BJ (cell line): ENCODE data around the gene IL15RA. TPM values are rescaled to one million over a fixed set of nuclear protein-coding genes. Genes with fewer than 3 reads are reported as not detected.
A peak's percentile ranks its signal among the peaks of the same experiment; 100 is the strongest.

ENCODE experiments used
- CTCF ChIA-PET: fragments of 350-600 bp; formaldehyde crosslinking; extraction: SDS; loops from one replicate; lab custom pipeline; 2021; ENCODE audit warnings: antibody characterized with exemption, inconsistent platforms; lab: Yijun Ruan, JAX
- POLR2A ChIA-PET: fragments of 300-600 bp; sonication (Branson Sonifier 250); formaldehyde crosslinking; extraction: SDS; loops from one replicate; lab custom pipeline; 2021; ENCODE audit warnings: antibody characterized with exemption; lab: Charles Lee
- DNase-seq: peaks from one replicate; pipeline ENCODE4 v3.0.0-alpha.2; 2011; ENCODE audit warnings: low read depth
- H3K27me3 ChIP-seq: 2 replicates; pipeline ENCODE4 v1.6.0; 2011; ENCODE audit warnings: low read length; ENCODE audit not compliant: control insufficient read depth, insufficient read depth
- H3K36me3 ChIP-seq: 2 replicates; pipeline ENCODE4 v1.5.1; 2011; ENCODE audit warnings: low read length; ENCODE audit not compliant: control insufficient read depth, insufficient read depth
- H3K4me3 ChIP-seq: 2 replicates; pipeline ENCODE4 v1.5.1; 2011; ENCODE audit warnings: low read depth, mild to moderate bottlenecking, control low read depth, low read length
- polyA minus RNA-seq: library from RNA; depleted of rRNA, polyadenylated mRNA; stranded (reverse); fragments of >200 nt; gene quantifications from 2 replicates; pipeline ENCODE4 v1.2.3, GENCODE V29; 2011; rRNA and poly(A)+ RNA removed
- polyA plus RNA-seq: library from polyadenylated mRNA; depleted of rRNA; stranded (reverse); fragments of >200 nt; gene quantifications from 2 replicates; pipeline ENCODE4 v1.2.3, GENCODE V29; 2011; rRNA removed
- TF ChIP-seq, protein P1 (sequence below): IDR thresholded peaks from 2 replicates; pipeline ENCODE4 v1.5.1; 2011; ENCODE audit warnings: low read depth, mild to moderate bottlenecking, control low read depth, inconsistent platforms, low read length, moderate library complexity; ENCODE audit not compliant: insufficient read depth

Gene IL15RA, protein sequence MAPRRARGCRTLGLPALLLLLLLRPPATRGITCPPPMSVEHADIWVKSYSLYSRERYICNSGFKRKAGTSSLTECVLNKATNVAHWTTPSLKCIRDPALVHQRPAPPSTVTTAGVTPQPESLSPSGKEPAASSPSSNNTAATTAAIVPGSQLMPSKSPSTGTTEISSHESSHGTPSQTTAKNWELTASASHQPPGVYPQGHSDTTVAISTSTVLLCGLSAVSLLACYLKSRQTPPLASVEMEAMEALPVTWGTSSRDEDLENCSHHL
- 4.6 and 7.5 TPM in 2 replicates for polyA plus RNA-seq
- polyA minus RNA-seq: 2.6 and 4.0 TPM in 2 replicates

DNA sequence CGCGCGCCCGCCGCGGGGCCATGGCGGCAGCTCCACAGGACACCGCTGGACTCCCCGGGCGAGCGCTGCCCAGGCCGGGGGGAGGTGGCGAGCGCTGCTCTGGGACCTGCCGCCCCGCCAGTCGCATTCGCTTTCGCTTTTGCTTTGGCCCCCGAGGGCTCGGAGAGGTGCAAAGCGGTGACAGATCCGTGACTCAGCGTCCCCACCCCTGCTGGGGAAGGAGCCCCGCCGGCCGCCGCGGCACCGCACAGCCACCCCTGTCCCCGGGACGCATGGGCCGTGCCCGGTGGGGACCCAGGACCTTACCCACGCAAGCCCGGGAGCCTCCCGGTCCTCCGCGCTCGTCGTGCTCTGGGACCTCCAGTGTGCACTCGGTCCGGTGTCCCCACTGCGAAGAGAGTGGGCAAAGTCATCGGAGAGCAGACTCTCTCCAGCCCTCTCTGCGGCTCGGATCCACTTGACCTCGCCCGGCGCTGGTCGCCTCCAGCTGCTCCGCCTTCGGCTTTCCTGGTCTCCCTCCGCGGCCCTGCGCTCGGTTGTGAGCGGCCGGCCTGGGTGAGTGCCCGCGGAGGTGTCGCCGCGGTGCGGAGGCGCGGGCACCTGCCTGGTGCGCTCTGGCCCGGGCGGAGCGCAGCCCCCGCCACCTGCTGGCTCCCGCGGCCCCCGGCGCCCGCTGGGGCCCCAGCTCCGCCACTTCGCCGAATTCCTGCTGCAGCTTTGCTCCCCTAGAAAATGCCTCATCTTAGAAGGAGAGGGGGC lies at the start of gene IL15RA:
Gene IL15RA, minus strand, starts transcription at position 73 of the 759 bp plus-strand sequence. Its CDS starts 51 bp downstream, at position 22.
- TF ChIP-seq, protein P1, sequence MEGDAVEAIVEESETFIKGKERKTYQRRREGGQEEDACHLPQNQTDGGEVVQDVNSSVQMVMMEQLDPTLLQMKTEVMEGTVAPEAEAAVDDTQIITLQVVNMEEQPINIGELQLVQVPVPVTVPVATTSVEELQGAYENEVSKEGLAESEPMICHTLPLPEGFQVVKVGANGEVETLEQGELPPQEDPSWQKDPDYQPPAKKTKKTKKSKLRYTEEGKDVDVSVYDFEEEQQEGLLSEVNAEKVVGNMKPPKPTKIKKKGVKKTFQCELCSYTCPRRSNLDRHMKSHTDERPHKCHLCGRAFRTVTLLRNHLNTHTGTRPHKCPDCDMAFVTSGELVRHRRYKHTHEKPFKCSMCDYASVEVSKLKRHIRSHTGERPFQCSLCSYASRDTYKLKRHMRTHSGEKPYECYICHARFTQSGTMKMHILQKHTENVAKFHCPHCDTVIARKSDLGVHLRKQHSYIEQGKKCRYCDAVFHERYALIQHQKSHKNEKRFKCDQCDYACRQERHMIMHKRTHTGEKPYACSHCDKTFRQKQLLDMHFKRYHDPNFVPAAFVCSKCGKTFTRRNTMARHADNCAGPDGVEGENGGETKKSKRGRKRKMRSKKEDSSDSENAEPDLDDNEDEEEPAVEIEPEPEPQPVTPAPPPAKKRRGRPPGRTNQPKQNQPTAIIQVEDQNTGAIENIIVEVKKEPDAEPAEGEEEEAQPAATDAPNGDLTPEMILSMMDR: no peak
- CTCF ChIA-PET: interaction anchor here (1.0 to 3.0 kb wide), 5 partner anchors 10 to 110 kb away, joined by 3 to 9 read pairs (median 4); no protein-coding TSS in a partner anchor
- DNase-seq: no peak
- Histone ChIP-seq H3K4me3 (peak within 1 kb of the TSS; percentile 63), H3K27me3 (peaks cover 1% of the 10 kb centered on the region; the same call in 1 of the 2 replicates), H3K36me3 (no peaks in the 10 kb centered on the region)
- POLR2A ChIA-PET: no interaction called here

DNA sequence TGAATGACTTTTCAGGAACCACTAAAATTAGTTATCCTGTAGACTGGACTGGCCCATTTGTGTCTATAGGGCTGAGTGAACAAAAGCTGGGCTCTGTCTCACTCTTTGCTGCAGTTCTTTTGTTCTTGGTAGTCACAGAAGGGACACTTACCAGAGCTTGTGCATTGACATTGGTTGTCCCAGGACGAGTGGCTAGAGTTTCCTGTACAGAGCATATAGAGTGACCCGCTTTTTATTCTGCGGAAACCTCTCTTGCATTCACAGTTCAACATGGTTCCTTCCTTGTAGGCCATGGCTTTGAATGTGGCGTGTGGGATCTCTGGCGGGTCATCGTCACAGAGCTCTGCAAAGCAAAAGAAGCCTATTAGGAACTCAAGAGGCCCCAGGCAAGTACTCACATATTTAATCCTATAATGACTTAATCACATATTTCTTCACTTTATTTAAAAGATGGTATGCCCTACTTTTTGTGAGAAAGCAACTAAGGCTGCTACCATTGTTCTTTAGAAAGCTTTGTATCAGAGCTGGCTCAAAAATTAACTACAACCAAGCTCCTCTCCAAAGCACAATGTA lies 48.4 kb upstream of the IL15RA start:
- Histone ChIP-seq H3K4me3 (no peak overlapping the region), H3K27me3 (peaks cover 4% of the 10 kb centered on the region), H3K36me3 (no peaks in the 10 kb centered on the region)
- TF ChIP-seq, protein P1: no peak
- no peak for DNase-seq
- ChIA-PET POLR2A (no interaction called here), CTCF (interaction anchor here (0.7 kb wide), 1 partner anchor 970 kb away, joined by 3 read pairs; no protein-coding TSS in a partner anchor)

DNA sequence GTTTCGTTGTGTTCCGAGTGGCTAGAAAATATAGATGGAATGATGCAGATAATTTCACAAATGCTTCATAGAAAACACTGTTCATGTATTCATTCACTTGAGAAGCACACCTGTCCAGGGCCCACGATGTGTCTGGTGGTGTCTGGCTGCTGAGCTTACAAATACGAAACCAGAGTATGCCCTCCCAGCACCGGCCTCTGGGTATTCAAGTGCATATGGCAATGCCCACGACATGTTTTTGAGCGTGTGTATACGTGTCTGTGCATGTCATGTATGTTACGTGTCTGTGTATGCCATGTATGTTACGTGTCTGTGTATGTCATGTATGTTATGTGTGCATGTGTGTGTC lies 47.0 kb upstream of the IL15RA start:
- POLR2A ChIA-PET: no interaction called here
- Histone ChIP-seq H3K27me3 (peaks cover 4% of the 10 kb centered on the region), H3K36me3 (no peaks in the 10 kb centered on the region), H3K4me3 (no peak overlapping the region)
- CTCF ChIA-PET: interaction anchor here (2.4 kb wide), 1 partner anchor 10 kb away, joined by 14 read pairs; no protein-coding TSS in a partner anchor
- no peak for DNase-seq
- TF ChIP-seq, protein P1: no peak

DNA sequence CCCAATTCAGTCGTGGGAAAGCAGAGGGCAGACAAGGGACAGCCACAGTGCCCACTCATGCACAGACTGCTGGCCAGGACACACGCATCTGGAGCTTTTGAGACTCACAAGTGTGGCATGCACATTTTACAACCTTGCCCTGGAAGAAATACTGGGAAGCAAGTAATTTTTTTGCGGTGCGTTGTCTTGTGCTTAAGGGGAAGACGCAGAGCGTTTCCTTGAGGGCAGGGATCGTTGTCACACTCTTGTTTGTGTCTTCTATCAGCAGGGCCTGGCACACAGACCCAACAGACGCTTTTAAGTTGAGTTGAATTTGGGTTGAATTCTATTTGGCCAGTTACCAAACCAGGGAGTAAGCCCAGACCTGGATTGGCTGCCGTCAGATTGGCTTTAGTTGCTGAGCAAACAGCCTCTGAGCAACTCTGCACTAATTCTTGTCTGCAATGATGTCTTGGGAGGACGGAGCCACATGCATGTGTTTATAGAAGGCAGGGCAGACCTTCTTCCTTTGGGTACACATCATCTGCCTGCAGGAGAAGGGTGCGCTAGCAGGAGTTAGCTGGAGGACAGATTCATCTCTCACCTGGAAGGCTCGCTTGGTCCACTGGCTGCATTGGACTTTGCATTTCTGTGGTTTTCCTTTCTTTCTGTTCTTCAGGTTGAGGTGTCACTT lies 46.5 kb upstream of the IL15RA start:
- ChIA-PET CTCF (interaction anchor here (0.8 to 2.4 kb wide), 4 partner anchors 10 to 360 kb away, joined by 3 to 14 read pairs (median 6); no protein-coding TSS in a partner anchor), POLR2A (no interaction called here)
- Histone ChIP-seq H3K4me3 (no peak overlapping the region), H3K27me3 (peaks cover 4% of the 10 kb centered on the region), H3K36me3 (no peaks in the 10 kb centered on the region)
- peak; percentile 81 for DNase-seq
- TF ChIP-seq, protein P1: no peak
